Endometrial microvascular endothelial cells (primary cell): Measurements from ENCODE around the gene ITGB7. TPM values are rescaled to one million over a fixed set of nuclear protein-coding genes. Genes with fewer than 3 reads are reported as not detected.

ENCODE experiments used
- in situ Hi-C: cut with HindIII; loops from 2 replicates; pipeline ENCODE4 v1.10.0; 2017; ENCODE audit warnings: low sequenced_read_pairs, low pct_unique_long_range_greater_than_20kb; ENCODE audit errors: inconsistent ontology term
- total RNA-seq: library from RNA; depleted of rRNA; stranded (reverse); fragments of >200 nt; gene quantifications from one replicate; pipeline ENCODE4 v1.2.3, GENCODE V29; 2015; ENCODE audit errors: inconsistent ontology term

ITGB7 gene
- total RNA-seq, 1 donor from 2014 or later: 0.93 TPM

- in situ Hi-C loops: no loop called here
Observed at GRCh38 chr12:53231921-53232645, 25.0 kb upstream of the ITGB7 start, which contains the start of gene RARG. RARG (minus strand) TSS chr12:53232209; CDS start chr12:53227545, 4,664 bp downstream.

GRCh38 chr12:53231671-53231920 is 24.5 kb upstream of the ITGB7 start:
- in situ Hi-C loops: no loop called here

GRCh38 chr12:53230108-53230845 is 23.2 kb upstream of the ITGB7 start:
- in situ Hi-C loops: no loop called here

- in situ Hi-C loops: no loop called here
Observed at GRCh38 chr12:53229454-53229853, 22.4 kb upstream of the ITGB7 start.

- in situ Hi-C loops: no loop called here
Observed at GRCh38 chr12:53227836-53228235, 20.8 kb upstream of the ITGB7 start.

- in situ Hi-C loops: no loop called here
Observed at GRCh38 chr12:53227341-53227740, 20.3 kb upstream of the ITGB7 start.

- in situ Hi-C loops: no loop called here
Observed at GRCh38 chr12:53226815-53227214, 19.8 kb upstream of the ITGB7 start.

GRCh38 chr12:53225635-53226424 is 18.8 kb upstream of the ITGB7 start:
- in situ Hi-C loops: no loop called here

- in situ Hi-C loops: no loop called here
Observed at GRCh38 chr12:53224897-53225634, 18.0 kb upstream of the ITGB7 start.

- in situ Hi-C loops: no loop called here
Observed at GRCh38 chr12:53224061-53224896, 17.2 kb upstream of the ITGB7 start.

GRCh38 chr12:53223389-53224060 is 16.5 kb upstream of the ITGB7 start:
- in situ Hi-C loops: no loop called here

- in situ Hi-C loops: no loop called here
Observed at GRCh38 chr12:53222806-53223261, 15.8 kb upstream of the ITGB7 start.

GRCh38 chr12:53222170-53222721 is 15.2 kb upstream of the ITGB7 start:
- in situ Hi-C loops: no loop called here

GRCh38 chr12:53221203-53222080 is 14.4 kb upstream of the ITGB7 start:
- in situ Hi-C loops: no loop called here

GRCh38 chr12:53220694-53221202 is 13.7 kb upstream of the ITGB7 start:
- in situ Hi-C loops: no loop called here

GRCh38 chr12:53219956-53220693 is 13.1 kb upstream of the ITGB7 start:
- in situ Hi-C loops: no loop called here
